Effector CD4-positive, alpha-beta T cell (primary cell): ENCODE measurements around the gene ADCY4.
"Not testable (repeated sequence)": the region's sequence is repeated elsewhere in the genome, so short reads cannot be mapped to it uniquely, and the experiment has no call there.

Experiments used
- DNase-seq: peaks from one replicate; pipeline ENCODE4 v3.0.0-alpha.2; 2020

ADCY4 gene

GRCh38 chr14:24337824-24338175 is 2.9 kb upstream of the ADCY4 start:
- no peak for DNase-seq

GRCh38 chr14:24337144-24337823 is 2.4 kb upstream of the ADCY4 start:
- DNase-seq = no peak

- DNase-seq = no peak
Observed at GRCh38 chr14:24335461-24336171, 745 bp upstream of the ADCY4 start.

DNA sequence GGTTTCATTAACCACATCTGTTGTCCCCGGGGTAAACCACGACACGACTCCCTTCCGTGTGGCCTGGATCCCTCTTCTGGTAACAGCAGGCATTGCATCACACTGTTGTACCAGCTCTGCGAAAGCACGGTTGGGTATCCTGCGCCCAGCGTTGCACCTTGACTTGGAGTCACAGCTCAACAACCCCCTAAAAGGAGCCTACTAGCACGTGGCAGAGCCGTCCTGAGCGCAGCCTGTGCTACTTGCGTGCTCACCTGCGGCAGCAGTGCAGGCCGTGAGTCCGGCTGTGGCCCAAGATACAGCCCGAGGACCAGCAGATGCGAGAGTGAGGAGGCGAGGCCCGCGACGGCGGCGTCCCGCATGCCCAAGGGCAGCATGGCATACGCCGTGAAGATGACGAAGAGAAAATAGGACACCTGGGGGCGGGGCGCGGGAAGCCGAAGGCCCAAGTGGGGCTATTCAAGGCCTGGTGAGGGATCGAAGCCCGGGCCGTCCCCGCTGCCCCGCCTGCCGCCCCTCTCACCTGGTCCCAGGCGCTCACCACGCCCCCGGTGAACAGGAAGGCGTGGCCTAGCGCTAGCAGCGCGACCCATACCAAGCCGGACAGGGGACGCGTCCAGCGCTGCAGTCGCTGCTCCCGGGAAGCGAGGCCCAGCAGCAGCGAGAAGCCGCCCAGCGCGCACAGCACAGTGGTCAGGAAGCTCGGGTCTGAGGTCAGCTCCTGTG is 2.4 kb downstream of the ADCY4 start:
- peak; percentile 83 for DNase-seq

DNA sequence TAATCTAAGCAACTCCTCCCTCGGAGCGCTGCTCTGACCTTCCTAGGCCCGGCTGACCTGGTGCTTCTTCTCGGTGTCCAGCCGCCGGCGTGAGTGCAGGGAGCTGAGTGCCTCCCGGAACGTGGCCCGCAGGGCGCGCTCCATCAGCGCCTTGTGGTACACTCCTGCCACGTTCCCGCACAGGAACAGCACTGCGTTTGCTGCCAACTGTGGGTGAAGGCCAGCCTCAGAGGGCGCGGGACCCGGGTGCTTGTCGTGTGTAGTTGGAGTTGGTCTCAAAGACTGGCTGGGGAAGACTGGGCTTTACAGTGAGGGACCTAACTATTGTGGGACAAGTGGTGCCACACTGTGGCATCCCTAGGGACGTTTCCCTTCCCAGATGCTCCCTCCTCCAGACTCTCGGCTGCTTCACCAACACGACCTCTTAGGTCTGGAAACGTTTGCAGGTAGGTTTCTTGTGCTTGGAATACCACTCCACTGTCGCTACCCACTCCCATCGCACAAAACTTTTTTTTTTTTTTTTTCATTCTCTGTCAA is 3.1 kb downstream of the ADCY4 start:
- no peak for DNase-seq

- DNase-seq = no peak
Observed at GRCh38 chr14:24330973-24331674, 3.7 kb downstream of the ADCY4 start.

DNA sequence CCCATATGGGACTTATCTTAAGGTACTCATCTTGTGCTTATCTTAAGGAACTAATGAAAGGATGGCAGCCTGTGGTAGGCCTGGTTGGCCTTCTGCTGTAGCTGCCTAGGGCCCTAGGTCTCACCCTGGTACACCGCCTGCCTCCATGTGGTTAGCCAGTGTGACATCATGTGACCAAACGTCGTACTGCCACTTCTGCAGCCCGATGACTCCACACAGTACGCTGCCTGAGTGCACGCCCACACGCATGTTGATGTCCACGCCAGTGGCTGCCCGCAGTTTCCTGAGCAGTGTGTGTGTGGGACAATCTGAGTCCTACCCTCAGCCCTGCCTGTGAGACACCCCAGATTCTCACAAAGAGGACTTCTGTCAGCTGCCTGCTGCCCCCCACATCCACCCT is 5.1 kb downstream of the ADCY4 start:
- DNase-seq = peak; percentile 45

- DNase-seq = no peak
Observed at GRCh38 chr14:24329073-24329663, 5.7 kb downstream of the ADCY4 start.

- not testable (repeated sequence) for DNase-seq
Observed at GRCh38 chr14:24327914-24328313, 7.0 kb downstream of the ADCY4 start.

GRCh38 chr14:24327303-24327702 is 7.6 kb downstream of the ADCY4 start:
- no peak for DNase-seq

GRCh38 chr14:24325963-24326362 is 8.9 kb downstream of the ADCY4 start:
- DNase-seq = no peak

DNA sequence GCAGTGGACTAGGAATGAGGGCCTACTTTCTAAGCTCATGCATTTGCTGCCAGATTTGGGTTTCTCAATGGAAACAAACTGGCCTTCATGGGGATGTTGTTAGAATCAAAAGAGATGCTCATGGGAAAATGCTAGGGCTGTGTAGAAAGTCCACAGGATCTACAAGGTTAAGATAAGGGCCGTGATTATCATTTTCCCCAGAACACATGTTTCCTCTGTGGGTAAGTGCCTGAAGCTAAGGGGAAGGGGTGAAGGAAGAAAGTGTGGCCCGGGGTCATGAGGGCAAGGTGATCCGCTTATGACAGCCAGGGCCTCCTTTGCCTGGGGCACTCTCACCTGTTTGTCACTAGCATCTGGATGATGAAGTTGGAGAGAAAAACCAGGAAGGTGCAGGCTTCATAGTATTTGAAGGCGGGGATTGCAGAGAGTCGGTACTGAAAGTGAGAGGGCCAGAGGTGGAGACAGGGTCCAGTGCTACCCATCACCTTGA is 9.8 kb downstream of the ADCY4 start:
- no peak for DNase-seq

- DNase-seq = no peak
Observed at GRCh38 chr14:24324024-24324423, 10.8 kb downstream of the ADCY4 start.

- DNase-seq = no peak
Observed at GRCh38 chr14:24323341-24323740, 11.5 kb downstream of the ADCY4 start.

- DNase-seq = no peak
Observed at GRCh38 chr14:24322672-24323071, 12.2 kb downstream of the ADCY4 start.

- no peak for DNase-seq
Observed at GRCh38 chr14:24321212-24321975, 13.5 kb downstream of the ADCY4 start.

DNA sequence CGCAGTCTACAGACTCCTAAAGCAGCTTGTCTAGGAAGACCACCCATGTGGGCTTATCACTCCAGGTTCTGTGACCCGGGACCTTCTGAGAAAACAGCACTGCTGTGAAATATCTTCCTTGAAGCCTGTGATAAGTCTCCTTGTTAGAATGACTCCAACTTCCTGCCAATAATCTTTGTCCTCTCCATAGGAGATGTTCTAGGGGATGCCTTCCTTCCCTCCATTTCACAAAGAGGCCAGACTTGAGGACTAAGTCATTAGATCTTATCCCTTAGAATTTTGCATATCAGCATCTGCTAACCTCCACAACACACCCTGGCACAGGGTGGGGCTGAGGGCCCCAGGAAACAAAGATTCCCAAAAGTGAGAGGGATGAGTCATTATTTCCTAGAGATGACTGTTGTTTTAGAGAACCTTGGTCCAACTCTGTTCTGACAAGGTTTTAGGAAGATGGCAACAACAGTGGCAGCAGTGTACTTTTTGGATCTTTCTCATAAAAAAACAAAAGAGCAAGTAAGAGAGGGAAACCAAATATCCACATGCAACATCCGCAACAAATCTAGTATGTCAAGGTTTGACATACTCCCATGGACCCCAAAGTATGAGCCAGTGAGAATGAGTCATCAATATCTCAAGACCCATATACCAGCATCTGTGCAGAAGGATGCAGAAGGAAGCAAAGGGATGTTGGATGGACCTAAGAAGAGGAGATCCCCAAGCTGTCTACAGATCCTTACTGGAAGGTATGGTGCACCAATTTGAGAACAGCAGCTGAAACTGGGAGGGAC is 17.5 kb downstream of the ADCY4 start:
- DNase-seq = no peak

DNA sequence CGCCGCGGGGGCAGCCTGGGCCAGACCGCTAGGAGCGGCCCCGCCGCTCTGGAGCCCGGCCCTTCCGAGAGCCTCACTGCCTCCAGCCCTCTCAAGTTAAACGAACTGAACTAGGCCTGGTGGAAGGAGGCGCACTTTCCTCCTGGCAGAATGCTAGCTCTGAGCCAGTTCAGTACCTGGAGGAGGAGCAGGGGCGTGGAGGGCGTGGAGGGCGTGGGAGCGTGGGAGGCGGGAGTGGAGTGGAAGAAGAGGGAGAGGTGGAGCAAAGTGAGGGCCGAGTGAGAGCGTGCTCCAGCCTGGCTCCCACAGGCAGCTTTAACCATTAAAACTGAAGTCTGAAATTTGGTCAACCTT is 18.3 kb downstream of the ADCY4 start:
- no peak for DNase-seq

GRCh38 chr14:24315807-24316596 is 18.9 kb downstream of the ADCY4 start:
- DNase-seq = no peak

DNA sequence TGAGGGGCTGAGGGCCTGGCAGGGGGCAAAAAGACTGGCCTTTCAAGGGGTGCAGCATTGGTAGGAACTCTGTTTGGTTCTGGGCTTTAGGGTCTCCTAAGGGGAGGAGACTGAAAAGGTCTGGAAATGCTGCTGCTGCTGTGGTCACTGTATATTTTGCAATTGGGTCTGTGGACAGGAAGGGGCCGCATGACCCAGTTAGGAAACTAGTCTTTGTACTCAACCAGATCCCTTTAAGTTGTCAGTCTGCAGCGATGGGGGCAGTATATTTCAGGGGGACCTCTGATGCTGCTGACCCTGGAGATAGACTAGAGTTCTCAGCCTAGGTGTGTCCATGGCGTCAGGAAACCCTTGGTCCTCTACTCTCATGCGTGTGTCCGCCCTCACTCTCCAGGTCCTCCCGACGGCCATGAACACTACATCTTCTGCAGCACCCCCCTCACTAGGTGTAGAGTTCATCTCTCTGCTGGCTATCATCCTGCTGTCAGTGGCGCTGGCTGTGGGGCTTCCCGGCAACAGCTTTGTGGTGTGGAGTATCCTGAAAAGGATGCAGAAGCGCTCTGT is 19.5 kb downstream of the ADCY4 start:
- DNase-seq = no peak
